A549 (cell line): ENCODE results near the gene AKR1C3. TPM values are rescaled to one million over a fixed set of nuclear protein-coding genes. Genes with fewer than 3 reads are reported as not detected.

Experiments used
- ATAC-seq, 2 experiments: fragments of 200-7000 bp in 1 of 2; fragments of >200 bp in 1 of 2; cut with Nextera tagmentation in 1 of 2; cut with Tn5 transposase in 1 of 2; 3 replicates each; pipeline versions ENCODE4 v1.8.0 to v1.9.1; 2018 to 2020; ENCODE audit warnings: mild to moderate bottlenecking in 1 of 2, moderate library complexity in 1 of 2
- CTCF ChIA-PET: fragments of 300-600 bp; sonication (Branson Sonifier 250); formaldehyde crosslinking; extraction: SDS; loops from one replicate; lab custom pipeline; 2021; ENCODE audit warnings: antibody characterized with exemption, inconsistent platforms; lab: Yijun Ruan, JAX
- POLR2A ChIA-PET: fragments of 350-600 bp; formaldehyde crosslinking; extraction: SDS; loops from one replicate; lab custom pipeline; 2021; ENCODE audit warnings: antibody characterized with exemption, inconsistent platforms; lab: Yijun Ruan, JAX
- DNase-seq, 2 experiments: peaks; one replicate each; pipeline versions ENCODE4 v3.0.0 to v3.0.0-alpha.2; 2011 to 2016; ENCODE audit warnings: low read depth in 1 of 2, low spot score in 1 of 2
- FAIRE-seq: peaks from 2 replicates; lab custom pipeline; 2011; peaks lifted over from hg19 to GRCh38; lab: Jason Lieb, UNC
- H3K27ac ChIP-seq, 2 experiments: fragments of >200 bp; sonication (Bioruptor Twin); formaldehyde crosslinking; 3 replicates each; pipeline ENCODE4 v1.5.1; 2016 to 2017
- H3K4me1 ChIP-seq: fragments of >200 bp; sonication (Bioruptor Twin); formaldehyde crosslinking; 3 replicates; pipeline ENCODE4 v1.6.1; 2016
- H3K4me2 ChIP-seq: fragments of >200 bp; sonication (Bioruptor Twin); formaldehyde crosslinking; 3 replicates; pipeline ENCODE4 v1.6.1; 2016
- H3K4me3 ChIP-seq: fragments of >200 bp; sonication (Bioruptor Twin); formaldehyde crosslinking; 3 replicates; pipeline ENCODE4 v1.5.1; 2016
- H3K9me3 ChIP-seq: fragments of >200 bp; sonication (Bioruptor Twin); formaldehyde crosslinking; 3 replicates; pipeline ENCODE4 v1.6.1; 2016
- CEBPB ChIP-seq, 2 experiments: fragments of >200 bp in 1 of 2; sonication (Bioruptor Twin) in 1 of 2; formaldehyde crosslinking in 1 of 2; IDR thresholded peaks; 2 replicates each; pipeline ENCODE4 v1.6.1; 2012 to 2016
- EHMT2 ChIP-seq: fragments of 200-600 bp; sonication (generic); IDR thresholded peaks from 2 replicates; pipeline ENCODE4 v1.6.1; 2016; ENCODE audit warnings: antibody characterized with exemption, low read depth, mild to moderate bottlenecking, moderate library complexity
- EP300 ChIP-seq, 2 experiments: fragments of >200 bp; sonication (Bioruptor Twin); formaldehyde crosslinking; IDR thresholded peaks; 2 replicates in 1 of 2; 3 replicates in 1 of 2; pipeline ENCODE4 v1.6.1; 2016 to 2017
- FOSL2 ChIP-seq, 2 experiments: fragments of 450-650 bp in 1 of 2; fragments of >200 bp in 1 of 2; sonication (Bioruptor Twin) in 1 of 2; formaldehyde crosslinking; IDR thresholded peaks; 2 replicates each; pipeline versions ENCODE4 v1.5.0 to v1.6.1; 2016 to 2020; ENCODE audit warnings: mild to moderate bottlenecking in 1 of 2, moderate library complexity in 1 of 2
- GATA3 ChIP-seq: IDR thresholded peaks from 2 replicates; pipeline ENCODE4 v1.6.1; 2012; ENCODE audit warnings: borderline replicate concordance
- HOXB5 ChIP-seq: fragments of 250-450 bp; sonication (Bioruptor Pico); IDR thresholded peaks from 2 replicates; pipeline ENCODE4 v1.5.0; 2020; ENCODE audit warnings: mild to moderate bottlenecking, moderate library complexity
- NFE2L2 ChIP-seq: fragments of 150-350 bp; conservative IDR thresholded peaks from 2 replicates; pipeline ENCODE4 v1.6.1; 2014; ENCODE audit warnings: low read length
- POLR2AphosphoS2 ChIP-seq: conservative IDR thresholded peaks from 2 replicates; pipeline ENCODE4 v1.6.1; 2012; ENCODE audit warnings: low read length, improper control_type of control experiment, inconsistent platforms
- RAD21 ChIP-seq, 2 experiments: fragments of >200 bp in 1 of 2; sonication (Bioruptor Twin) in 1 of 2; formaldehyde crosslinking in 1 of 2; IDR thresholded peaks in 1 of 2; conservative IDR thresholded peaks in 1 of 2; 2 replicates in 1 of 2; 3 replicates in 1 of 2; pipeline ENCODE4 v1.6.1; 2012 to 2018; ENCODE audit warnings: inconsistent platforms in 1 of 2
- SMC3 ChIP-seq: fragments of >200 bp; sonication (Bioruptor Twin); formaldehyde crosslinking; IDR thresholded peaks from 3 replicates; pipeline ENCODE4 v1.6.1; 2018; ENCODE audit warnings: inconsistent platforms
- ZC3H11A ChIP-seq: fragments of 450-650 bp; IDR thresholded peaks from 2 replicates; pipeline ENCODE4 v1.6.1; 2014; ENCODE audit warnings: antibody characterized with exemption, mild to moderate bottlenecking
- WGBS: methylation state at CpG from one replicate; pipeline ENCODE4 v1.1.6; 2017; ENCODE audit errors: missing lambda C conversion rate; 5-methylcytosine and 5-hydroxymethylcytosine counted together
- polyA plus RNA-seq, 4 experiments: library from polyadenylated mRNA; depleted of rRNA in 3 of 4; stranded (reverse); fragments of >200 nt; fragmentation: RNase III in 1 of 4; extraction: RNeasy Plus Mini Kit Qiagen cat#74134 plus additional on column Dnase treatment in 1 of 4; gene quantifications; 2 replicates in 3 of 4; 3 replicates in 1 of 4; pipeline ENCODE4 v1.2.3, GENCODE V29; 2011 to 2017
- TF ChIP-seq, protein P1 (sequence below): fragments of 250-450 bp; sonication (Bioruptor Pico); IDR thresholded peaks from 2 replicates; pipeline ENCODE4 v1.5.0; 2021; ENCODE audit warnings: mild to moderate bottlenecking, moderate library complexity, borderline replicate concordance
- TF ChIP-seq, protein P2 (sequence below): IDR thresholded peaks from 2 replicates; pipeline ENCODE4 v1.6.1; 2012
- TF ChIP-seq, protein P3 (sequence below): fragments of 200-600 bp; sonication (generic); IDR thresholded peaks from 2 replicates; pipeline ENCODE4 v1.6.1; 2016; ENCODE audit warnings: antibody characterized with exemption, mild to moderate bottlenecking, moderate library complexity
- TF ChIP-seq, protein P4 (sequence below): fragments of 150-350 bp; IDR thresholded peaks from 2 replicates; pipeline ENCODE4 v1.6.1; 2014; ENCODE audit warnings: low read depth, mild to moderate bottlenecking, low read length
- TF ChIP-seq, protein P5 (sequence below): fragments of 450-650 bp; IDR thresholded peaks from 2 replicates; pipeline ENCODE4 v1.6.1; 2014; ENCODE audit warnings: antibody characterized with exemption

AKR1C3 gene
- polyA plus RNA-seq, 2 of the 4 experiments (the other 2 are of a cell fraction): 1,998 to 3,820 TPM

DNA sequence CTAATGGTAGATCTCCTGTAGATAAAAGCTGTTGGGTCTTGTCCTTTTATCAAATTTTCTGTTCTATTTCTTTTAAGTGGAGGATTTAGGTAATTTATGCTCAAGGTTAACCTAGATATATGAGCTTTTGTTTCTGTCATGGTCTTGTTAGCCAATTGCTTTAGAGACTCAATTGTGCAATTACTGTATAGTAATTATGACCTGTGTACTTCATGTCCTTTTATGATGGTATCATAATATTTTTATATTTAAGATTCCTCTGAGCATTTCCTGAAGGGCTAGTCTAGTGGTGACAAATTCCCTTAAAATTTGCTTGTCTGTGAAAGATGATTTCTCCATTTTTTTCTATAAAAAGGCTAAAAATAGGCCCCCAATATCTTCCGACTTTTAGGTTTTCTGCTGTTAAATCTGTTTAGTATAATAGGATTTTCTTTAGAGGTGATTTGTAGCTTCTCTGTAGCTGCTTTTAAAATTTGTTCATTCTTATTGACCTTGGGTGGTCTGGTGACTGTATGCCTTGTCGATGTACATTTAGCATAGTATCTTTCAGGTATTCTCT lies 5.4 kb upstream of the AKR1C3 start (continued):
- TF ChIP-seq, protein P1, sequence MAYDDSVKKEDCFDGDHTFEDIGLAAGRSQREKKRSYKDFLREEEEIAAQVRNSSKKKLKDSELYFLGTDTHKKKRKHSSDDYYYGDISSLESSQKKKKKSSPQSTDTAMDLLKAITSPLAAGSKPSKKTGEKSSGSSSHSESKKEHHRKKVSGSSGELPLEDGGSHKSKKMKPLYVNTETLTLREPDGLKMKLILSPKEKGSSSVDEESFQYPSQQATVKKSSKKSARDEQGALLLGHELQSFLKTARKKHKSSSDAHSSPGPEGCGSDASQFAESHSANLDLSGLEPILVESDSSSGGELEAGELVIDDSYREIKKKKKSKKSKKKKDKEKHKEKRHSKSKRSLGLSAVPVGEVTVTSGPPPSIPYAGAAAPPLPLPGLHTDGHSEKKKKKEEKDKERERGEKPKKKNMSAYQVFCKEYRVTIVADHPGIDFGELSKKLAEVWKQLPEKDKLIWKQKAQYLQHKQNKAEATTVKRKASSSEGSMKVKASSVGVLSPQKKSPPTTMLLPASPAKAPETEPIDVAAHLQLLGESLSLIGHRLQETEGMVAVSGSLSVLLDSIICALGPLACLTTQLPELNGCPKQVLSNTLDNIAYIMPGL: no peak

DNA sequence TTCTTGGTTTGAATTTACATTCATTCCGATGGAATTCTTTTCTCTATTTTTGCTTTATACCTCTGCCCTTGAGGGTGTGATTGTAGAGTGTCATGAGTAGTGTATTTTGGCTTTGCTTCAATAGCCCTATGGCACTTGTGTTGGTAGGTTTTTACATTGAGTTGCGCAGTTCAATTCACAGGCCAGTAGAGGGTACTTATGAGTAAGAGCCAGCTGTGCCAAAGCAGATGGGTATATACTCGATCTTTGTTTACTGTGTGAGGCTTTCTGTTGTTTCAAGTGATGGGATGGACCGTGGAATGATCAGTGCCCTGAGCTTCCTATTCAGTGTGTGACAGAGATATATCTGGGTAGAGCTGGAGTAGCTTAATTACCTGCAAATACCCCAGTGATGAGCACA lies 4.3 kb upstream of the AKR1C3 start:
- POLR2A ChIA-PET: no interaction called here
- ATAC-seq: peak in 1 of 2 experiments; percentile 69; a peak in 3 of 6 replicates

More for the DNA sequence above, 4.3 kb upstream of the AKR1C3 start:
- CTCF ChIA-PET: interaction anchor here (0.6 kb wide), 1 partner anchor 71 kb away, joined by 3 read pairs; no protein-coding TSS in a partner anchor
- peaks cover 47% of the 10 kb centered on the region for H3K9me3 ChIP-seq
- no peak overlapping the region for H3K4me3 ChIP-seq
- peak in 1 of 2 experiments; percentile 87 for DNase-seq
- TF ChIP-seq RAD21 (conservative IDR thresholded peaks at IDR 0.05 in 1 of 2, IDR thresholded peaks at IDR 0.05 in 1 of 2): peak in 1 of 2 experiments; percentile 59; a peak in 2 of 5 replicates
- TF ChIP-seq NFE2L2: no peak
- TF ChIP-seq EHMT2: no peak
- peak; percentile 27; the same call in 1 of the 2 replicates for TF ChIP-seq GATA3
- peak in 1 of 2 experiments; percentile 53; a peak in 2 of 4 replicates for TF ChIP-seq CEBPB (IDR thresholded peaks at IDR 0.05)
- TF ChIP-seq, protein P2, sequence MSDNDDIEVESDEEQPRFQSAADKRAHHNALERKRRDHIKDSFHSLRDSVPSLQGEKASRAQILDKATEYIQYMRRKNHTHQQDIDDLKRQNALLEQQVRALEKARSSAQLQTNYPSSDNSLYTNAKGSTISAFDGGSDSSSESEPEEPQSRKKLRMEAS: peak; percentile 54
- TF ChIP-seq, protein P3, sequence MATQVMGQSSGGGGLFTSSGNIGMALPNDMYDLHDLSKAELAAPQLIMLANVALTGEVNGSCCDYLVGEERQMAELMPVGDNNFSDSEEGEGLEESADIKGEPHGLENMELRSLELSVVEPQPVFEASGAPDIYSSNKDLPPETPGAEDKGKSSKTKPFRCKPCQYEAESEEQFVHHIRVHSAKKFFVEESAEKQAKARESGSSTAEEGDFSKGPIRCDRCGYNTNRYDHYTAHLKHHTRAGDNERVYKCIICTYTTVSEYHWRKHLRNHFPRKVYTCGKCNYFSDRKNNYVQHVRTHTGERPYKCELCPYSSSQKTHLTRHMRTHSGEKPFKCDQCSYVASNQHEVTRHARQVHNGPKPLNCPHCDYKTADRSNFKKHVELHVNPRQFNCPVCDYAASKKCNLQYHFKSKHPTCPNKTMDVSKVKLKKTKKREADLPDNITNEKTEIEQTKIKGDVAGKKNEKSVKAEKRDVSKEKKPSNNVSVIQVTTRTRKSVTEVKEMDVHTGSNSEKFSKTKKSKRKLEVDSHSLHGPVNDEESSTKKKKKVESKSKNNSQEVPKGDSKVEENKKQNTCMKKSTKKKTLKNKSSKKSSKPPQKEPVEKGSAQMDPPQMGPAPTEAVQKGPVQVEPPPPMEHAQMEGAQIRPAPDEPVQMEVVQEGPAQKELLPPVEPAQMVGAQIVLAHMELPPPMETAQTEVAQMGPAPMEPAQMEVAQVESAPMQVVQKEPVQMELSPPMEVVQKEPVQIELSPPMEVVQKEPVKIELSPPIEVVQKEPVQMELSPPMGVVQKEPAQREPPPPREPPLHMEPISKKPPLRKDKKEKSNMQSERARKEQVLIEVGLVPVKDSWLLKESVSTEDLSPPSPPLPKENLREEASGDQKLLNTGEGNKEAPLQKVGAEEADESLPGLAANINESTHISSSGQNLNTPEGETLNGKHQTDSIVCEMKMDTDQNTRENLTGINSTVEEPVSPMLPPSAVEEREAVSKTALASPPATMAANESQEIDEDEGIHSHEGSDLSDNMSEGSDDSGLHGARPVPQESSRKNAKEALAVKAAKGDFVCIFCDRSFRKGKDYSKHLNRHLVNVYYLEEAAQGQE: no peak
- no peak for TF ChIP-seq EP300 (IDR thresholded peaks at IDR 0.05)
- 0 out of 2 replicates have a peak, but pooled peaks have one; percentile 55 for TF ChIP-seq HOXB5
- TF ChIP-seq, protein P4, sequence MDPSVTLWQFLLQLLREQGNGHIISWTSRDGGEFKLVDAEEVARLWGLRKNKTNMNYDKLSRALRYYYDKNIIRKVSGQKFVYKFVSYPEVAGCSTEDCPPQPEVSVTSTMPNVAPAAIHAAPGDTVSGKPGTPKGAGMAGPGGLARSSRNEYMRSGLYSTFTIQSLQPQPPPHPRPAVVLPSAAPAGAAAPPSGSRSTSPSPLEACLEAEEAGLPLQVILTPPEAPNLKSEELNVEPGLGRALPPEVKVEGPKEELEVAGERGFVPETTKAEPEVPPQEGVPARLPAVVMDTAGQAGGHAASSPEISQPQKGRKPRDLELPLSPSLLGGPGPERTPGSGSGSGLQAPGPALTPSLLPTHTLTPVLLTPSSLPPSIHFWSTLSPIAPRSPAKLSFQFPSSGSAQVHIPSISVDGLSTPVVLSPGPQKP: no peak
- TF ChIP-seq, protein P5, sequence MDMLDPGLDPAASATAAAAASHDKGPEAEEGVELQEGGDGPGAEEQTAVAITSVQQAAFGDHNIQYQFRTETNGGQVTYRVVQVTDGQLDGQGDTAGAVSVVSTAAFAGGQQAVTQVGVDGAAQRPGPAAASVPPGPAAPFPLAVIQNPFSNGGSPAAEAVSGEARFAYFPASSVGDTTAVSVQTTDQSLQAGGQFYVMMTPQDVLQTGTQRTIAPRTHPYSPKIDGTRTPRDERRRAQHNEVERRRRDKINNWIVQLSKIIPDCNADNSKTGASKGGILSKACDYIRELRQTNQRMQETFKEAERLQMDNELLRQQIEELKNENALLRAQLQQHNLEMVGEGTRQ: no peak
- TF ChIP-seq, protein P1: no peak
- TF ChIP-seq SMC3: peak; percentile 38; the same call in 2 of the 3 replicates
- no peak for TF ChIP-seq ZC3H11A
- no peak for TF ChIP-seq FOSL2 (IDR thresholded peaks at IDR 0.05)
- TF ChIP-seq FOSL2 (CRISPR knock-in tag; IDR thresholded peaks at IDR 0.05): peak; percentile 50
- no peak for TF ChIP-seq POLR2AphosphoS2
- H3K27ac ChIP-seq: peak overlapping the region; percentile 78 to 98
- FAIRE-seq: no peak
- WGBS: 21% methylated on average over 4 of the region's 4 CpGs
- peak overlapping the region; percentile 13; the same call in 2 of the 3 replicates for H3K4me2 ChIP-seq
- H3K4me1 ChIP-seq: peaks cover 21% of the 10 kb centered on the region
